Measurements from ENCODE around the gene EXOC4.

DNA sequence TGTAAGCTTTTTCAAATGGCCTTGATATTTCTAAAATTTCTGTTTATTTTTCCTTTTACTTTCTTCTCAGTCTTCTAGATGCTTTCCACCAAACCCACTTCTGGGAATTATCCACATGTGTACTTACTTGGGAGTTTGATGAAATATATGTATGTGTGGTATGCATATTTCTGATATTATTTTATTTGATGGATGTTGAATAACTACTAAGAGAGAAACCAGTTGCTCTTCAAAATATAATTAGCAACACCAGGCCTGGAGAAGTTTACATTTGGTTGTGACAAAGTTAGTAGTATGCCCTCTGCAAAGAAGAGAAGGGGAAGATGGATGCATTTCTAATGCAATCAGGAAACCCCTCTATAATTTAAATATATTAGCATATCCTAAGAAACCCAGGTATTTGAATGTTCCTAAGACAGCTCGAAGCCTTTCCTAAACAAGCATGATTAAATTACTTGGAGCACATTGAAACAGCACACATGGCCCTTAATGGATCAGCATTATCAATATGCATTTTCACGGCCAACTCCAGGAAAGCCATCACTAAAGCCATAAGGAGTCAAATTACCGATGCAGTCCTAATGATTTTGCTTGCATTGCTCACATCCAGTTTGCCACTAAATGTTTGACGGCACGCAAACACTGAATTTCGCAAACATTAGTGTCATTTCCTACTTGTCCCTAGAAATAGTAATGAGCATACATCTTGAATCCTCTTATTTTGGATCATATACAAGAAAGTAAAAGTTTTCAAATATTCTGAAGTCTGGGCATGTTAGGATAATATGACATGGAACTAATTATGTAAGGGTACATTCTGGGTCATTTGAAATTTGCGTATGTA, 393.8 kb downstream of the EXOC4 start:
- no peak for TF ChIP-seq EZH2 (IDR thresholded peaks at IDR 0.05; ENCODE audit: low read length, missing control alignments)
- TF ChIP-seq, protein P1, sequence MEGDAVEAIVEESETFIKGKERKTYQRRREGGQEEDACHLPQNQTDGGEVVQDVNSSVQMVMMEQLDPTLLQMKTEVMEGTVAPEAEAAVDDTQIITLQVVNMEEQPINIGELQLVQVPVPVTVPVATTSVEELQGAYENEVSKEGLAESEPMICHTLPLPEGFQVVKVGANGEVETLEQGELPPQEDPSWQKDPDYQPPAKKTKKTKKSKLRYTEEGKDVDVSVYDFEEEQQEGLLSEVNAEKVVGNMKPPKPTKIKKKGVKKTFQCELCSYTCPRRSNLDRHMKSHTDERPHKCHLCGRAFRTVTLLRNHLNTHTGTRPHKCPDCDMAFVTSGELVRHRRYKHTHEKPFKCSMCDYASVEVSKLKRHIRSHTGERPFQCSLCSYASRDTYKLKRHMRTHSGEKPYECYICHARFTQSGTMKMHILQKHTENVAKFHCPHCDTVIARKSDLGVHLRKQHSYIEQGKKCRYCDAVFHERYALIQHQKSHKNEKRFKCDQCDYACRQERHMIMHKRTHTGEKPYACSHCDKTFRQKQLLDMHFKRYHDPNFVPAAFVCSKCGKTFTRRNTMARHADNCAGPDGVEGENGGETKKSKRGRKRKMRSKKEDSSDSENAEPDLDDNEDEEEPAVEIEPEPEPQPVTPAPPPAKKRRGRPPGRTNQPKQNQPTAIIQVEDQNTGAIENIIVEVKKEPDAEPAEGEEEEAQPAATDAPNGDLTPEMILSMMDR (conservative IDR thresholded peaks at IDR 0.05 in 1 of 2, IDR thresholded peaks at IDR 0.05 in 1 of 2; ENCODE audit: low read depth in 1 of 2, low read length in 2 of 2): no peak

Measured in fibroblast of lung (primary cell).